ENCODE results near the gene CCDC85A. TPM values are rescaled to one million over a fixed set of nuclear protein-coding genes. Genes with fewer than 3 reads are reported as not detected.

The CCDC85A gene
- total RNA-seq, 1 experiment from 2014 or later, result 1.1 TPM

DNA sequence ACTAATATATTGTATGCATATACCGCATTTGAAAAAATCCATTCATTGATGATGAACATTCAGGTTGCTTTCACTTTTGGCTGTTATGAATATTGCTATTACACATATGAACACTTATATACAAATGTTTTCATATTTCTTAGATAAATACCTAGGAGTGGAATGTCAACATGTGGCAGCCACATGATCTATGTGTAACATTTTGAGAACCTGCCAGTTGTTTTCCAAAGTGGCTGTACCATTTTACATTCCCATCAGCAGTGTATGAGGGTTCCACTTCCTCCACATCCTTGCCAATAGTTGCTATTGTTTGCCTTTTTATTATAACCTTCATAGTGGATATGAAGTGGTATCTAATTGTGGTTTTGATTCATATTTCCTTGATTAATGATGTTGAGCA lies 40.5 kb downstream of the CCDC85A start:
- no peaks in the 10 kb centered on the region for H3K9me2 ChIP-seq (replicated peaks; ENCODE audit: low read length)
- intact Hi-C loops (cut with micrococcal nuclease), result no loop called here
- H3K9ac ChIP-seq (ENCODE audit: low read length), result no peak overlapping the region
- H3K4me3 ChIP-seq (ENCODE audit: low read length), result no peak overlapping the region
- no peaks in the 10 kb centered on the region for H4K20me1 ChIP-seq (ENCODE audit: low read length)
- no peak overlapping the region for H2AFZ ChIP-seq (ENCODE audit: low read length)
- peaks cover 28% of the 10 kb centered on the region for H3K27me3 ChIP-seq (ENCODE audit: low read length)
- ATAC-seq, result no peak
- H3K4me1 ChIP-seq (ENCODE audit: insufficient read depth, low read length), result peaks cover 7% of the 10 kb centered on the region
- H3K4me2 ChIP-seq (ENCODE audit: low read length), result no peak overlapping the region; the same call in 1 of the 2 replicates
- ChIA-PET POLR2A (ENCODE audit: unreplicated experiment) (no interaction called here), CTCF (no interaction called here)
- H3F3A ChIP-seq (ENCODE audit: low read length, unreplicated experiment), result peaks cover 3% of the 10 kb centered on the region
- BruUV-seq (replicated peaks), result no TSS peak
- H3K36me3 ChIP-seq (ENCODE audit: low read depth, low read length), result no peaks in the 10 kb centered on the region
- no peaks in the 10 kb centered on the region for H3K9me3 ChIP-seq (ENCODE audit: low read length)
- no peaks in the 10 kb centered on the region for H3K79me2 ChIP-seq (ENCODE audit: low read length)
- H3K27ac ChIP-seq (ENCODE audit: low read length), result no peak overlapping the region
- no peak for DNase-seq
- TF ChIP-seq, protein P1, sequence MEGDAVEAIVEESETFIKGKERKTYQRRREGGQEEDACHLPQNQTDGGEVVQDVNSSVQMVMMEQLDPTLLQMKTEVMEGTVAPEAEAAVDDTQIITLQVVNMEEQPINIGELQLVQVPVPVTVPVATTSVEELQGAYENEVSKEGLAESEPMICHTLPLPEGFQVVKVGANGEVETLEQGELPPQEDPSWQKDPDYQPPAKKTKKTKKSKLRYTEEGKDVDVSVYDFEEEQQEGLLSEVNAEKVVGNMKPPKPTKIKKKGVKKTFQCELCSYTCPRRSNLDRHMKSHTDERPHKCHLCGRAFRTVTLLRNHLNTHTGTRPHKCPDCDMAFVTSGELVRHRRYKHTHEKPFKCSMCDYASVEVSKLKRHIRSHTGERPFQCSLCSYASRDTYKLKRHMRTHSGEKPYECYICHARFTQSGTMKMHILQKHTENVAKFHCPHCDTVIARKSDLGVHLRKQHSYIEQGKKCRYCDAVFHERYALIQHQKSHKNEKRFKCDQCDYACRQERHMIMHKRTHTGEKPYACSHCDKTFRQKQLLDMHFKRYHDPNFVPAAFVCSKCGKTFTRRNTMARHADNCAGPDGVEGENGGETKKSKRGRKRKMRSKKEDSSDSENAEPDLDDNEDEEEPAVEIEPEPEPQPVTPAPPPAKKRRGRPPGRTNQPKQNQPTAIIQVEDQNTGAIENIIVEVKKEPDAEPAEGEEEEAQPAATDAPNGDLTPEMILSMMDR (conservative IDR thresholded peaks at IDR 0.05; ENCODE audit: low read depth, low read length), result no peak
- no peak for TF ChIP-seq EZH2phosphoT487 (IDR thresholded peaks at IDR 0.05; ENCODE audit: borderline replicate concordance, low read length)
- no peak for TF ChIP-seq EZH2 (IDR thresholded peaks at IDR 0.05; ENCODE audit: low read length, unreplicated experiment)

DNA sequence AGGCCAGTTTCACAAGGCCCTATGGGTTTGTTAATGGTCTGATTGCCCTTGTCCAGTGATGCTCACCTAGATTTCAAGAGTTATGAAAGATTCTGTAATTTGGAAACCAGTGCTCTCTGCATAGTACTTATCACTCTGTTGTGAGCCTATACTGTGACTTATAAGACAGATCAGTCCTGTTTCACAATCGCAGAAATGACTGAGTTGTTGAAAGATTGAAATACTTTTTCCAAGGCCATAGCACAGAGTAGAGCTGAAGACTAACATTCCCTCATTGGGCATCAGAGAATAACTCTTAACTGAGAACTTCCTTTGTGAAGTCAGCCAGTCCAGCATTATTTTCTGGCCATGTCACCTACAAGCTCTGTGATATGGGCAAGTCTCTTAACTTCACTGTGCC lies 44.0 kb downstream of the CCDC85A start:
- ChIA-PET POLR2A (ENCODE audit: unreplicated experiment) (no interaction called here), CTCF (no interaction called here)
- Histone ChIP-seq H4K20me1 (ENCODE audit: low read length) (no peaks in the 10 kb centered on the region), H3K9me2 (replicated peaks; ENCODE audit: low read length) (no peaks in the 10 kb centered on the region), H3K4me2 (ENCODE audit: low read length) (no peak overlapping the region), H3K4me3 (ENCODE audit: low read length) (no peak overlapping the region), H3F3A (ENCODE audit: low read length, unreplicated experiment) (peaks cover 3% of the 10 kb centered on the region), H3K27me3 (ENCODE audit: low read length) (0 out of 2 replicates have a peak, but pooled peaks cover 9% of the 10 kb centered on the region), H2AFZ (ENCODE audit: low read length) (no peak overlapping the region), H3K36me3 (ENCODE audit: low read depth, low read length) (no peaks in the 10 kb centered on the region), H3K27ac (ENCODE audit: low read length) (no peak overlapping the region), H3K4me1 (ENCODE audit: insufficient read depth, low read length) (peaks cover 31% of the 10 kb centered on the region), H3K9me3 (ENCODE audit: low read length) (no peaks in the 10 kb centered on the region), H3K9ac (ENCODE audit: low read length) (no peak overlapping the region), H3K79me2 (ENCODE audit: low read length) (no peaks in the 10 kb centered on the region)
- no peak for ATAC-seq
- TF ChIP-seq EZH2 (IDR thresholded peaks at IDR 0.05; ENCODE audit: low read length, unreplicated experiment), result no peak
- TF ChIP-seq, protein P1 (conservative IDR thresholded peaks at IDR 0.05; ENCODE audit: low read depth, low read length), result no peak
- TF ChIP-seq EZH2phosphoT487 (IDR thresholded peaks at IDR 0.05; ENCODE audit: borderline replicate concordance, low read length), result no peak
- intact Hi-C loops (cut with micrococcal nuclease), result no loop called here
- no TSS peak for BruUV-seq (replicated peaks)
- DNase-seq, result no peak

DNA sequence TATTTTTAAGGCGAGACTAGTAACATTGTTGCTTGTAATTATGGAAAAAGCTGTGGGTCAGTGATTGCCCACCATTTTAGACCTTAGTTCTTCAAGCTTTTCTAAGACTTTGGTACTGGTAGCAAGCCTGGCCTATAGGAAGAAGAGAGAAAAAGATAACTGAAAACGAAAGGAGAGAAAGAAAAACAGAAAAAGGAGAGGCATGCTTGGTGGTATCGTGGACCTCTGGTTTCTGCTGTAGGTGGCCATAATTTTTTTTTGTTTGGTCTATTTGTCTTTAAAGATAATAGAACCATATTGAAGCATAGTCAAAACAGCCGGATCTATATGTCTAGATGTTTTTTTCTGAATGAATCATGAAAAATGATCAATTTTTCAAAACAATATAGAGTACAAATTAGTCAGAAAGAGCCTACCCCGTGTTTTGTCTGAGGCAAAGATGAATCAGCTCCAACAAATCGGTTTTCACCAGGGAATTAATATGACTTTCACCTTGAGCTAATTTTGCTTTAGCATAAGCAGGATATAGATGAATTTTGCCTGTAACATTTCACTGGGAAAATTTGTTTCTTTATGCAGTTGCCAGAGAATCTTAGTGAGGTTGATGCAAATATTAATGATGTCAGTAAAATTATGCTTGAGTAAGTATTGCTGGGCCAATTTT lies 45.7 kb downstream of the CCDC85A start:
- DNase-seq (peak; percentile 25), ATAC-seq (no peak; the same call in 1 of the 2 replicates)
- intact Hi-C loops (cut with micrococcal nuclease), result loop anchor here (1.0 to 5.0 kb wide), 3 partner anchors 10 to 353 kb away; no protein-coding TSS in a partner anchor
- H3K79me2 ChIP-seq (ENCODE audit: low read length), result no peaks in the 10 kb centered on the region
- ChIA-PET CTCF (no interaction called here), POLR2A (ENCODE audit: unreplicated experiment) (no interaction called here)
- no peaks in the 10 kb centered on the region for H3K9me3 ChIP-seq (ENCODE audit: low read length)
- H4K20me1 ChIP-seq (ENCODE audit: low read length), result no peaks in the 10 kb centered on the region
- BruUV-seq (replicated peaks), result no TSS peak
- no peak overlapping the region for H2AFZ ChIP-seq (ENCODE audit: low read length)
- H3K4me1 ChIP-seq (ENCODE audit: insufficient read depth, low read length), result peaks cover 31% of the 10 kb centered on the region
- peak overlapping the region; percentile 74 for H3K4me2 ChIP-seq (ENCODE audit: low read length)
- H3K27ac ChIP-seq (ENCODE audit: low read length), result peak overlapping the region; percentile 49
- no peaks in the 10 kb centered on the region for H3K9me2 ChIP-seq (replicated peaks; ENCODE audit: low read length)
- H3K4me3 ChIP-seq (ENCODE audit: low read length), result no peak overlapping the region
- peaks cover 3% of the 10 kb centered on the region for H3F3A ChIP-seq (ENCODE audit: low read length, unreplicated experiment)
- TF ChIP-seq EZH2phosphoT487 (IDR thresholded peaks at IDR 0.05; ENCODE audit: borderline replicate concordance, low read length) (no peak), EZH2 (IDR thresholded peaks at IDR 0.05; ENCODE audit: low read length, unreplicated experiment) (no peak)
- TF ChIP-seq, protein P1 (conservative IDR thresholded peaks at IDR 0.05; ENCODE audit: low read depth, low read length), result no peak
- H3K36me3 ChIP-seq (ENCODE audit: low read depth, low read length), result no peaks in the 10 kb centered on the region
- H3K27me3 ChIP-seq (ENCODE audit: low read length), result 0 out of 2 replicates have a peak, but pooled peaks cover 5% of the 10 kb centered on the region
- no peak overlapping the region for H3K9ac ChIP-seq (ENCODE audit: low read length)
